22Rv1 (cell line): Measurements from ENCODE around the gene SLC8A1.

Experiments used
- H3K27ac ChIP-seq: fragments of 450-650 bp; 2 replicates; pipeline ENCODE4 v1.5.1; 2017
- CTCF ChIP-seq: fragments of 450-650 bp; IDR thresholded peaks from 2 replicates; pipeline ENCODE4 v1.5.1; 2017; ENCODE audit warnings: mild to moderate bottlenecking
- ZFX ChIP-seq: fragments of 450-650 bp; IDR thresholded peaks from 2 replicates; pipeline ENCODE4 v1.6.1; 2017; ENCODE audit warnings: antibody characterized with exemption, borderline replicate concordance

SLC8A1 gene

GRCh38 chr2:40485854-40486253 is 34.0 kb upstream of the SLC8A1 start:
- no peak overlapping the region for H3K27ac ChIP-seq
- TF ChIP-seq ZFX = no peak
- TF ChIP-seq CTCF = no peak

- no peak for TF ChIP-seq ZFX
- TF ChIP-seq CTCF = no peak
- H3K27ac ChIP-seq = no peak overlapping the region
Measured at GRCh38 chr2:40485318-40485717, 33.4 kb upstream of the SLC8A1 start.

- no peak overlapping the region for H3K27ac ChIP-seq
- TF ChIP-seq ZFX (no peak), CTCF (no peak)
Measured at GRCh38 chr2:40483549-40484243, 31.8 kb upstream of the SLC8A1 start.

GRCh38 chr2:40480596-40480995 is 28.7 kb upstream of the SLC8A1 start:
- no peak overlapping the region for H3K27ac ChIP-seq
- TF ChIP-seq CTCF (no peak), ZFX (no peak)

GRCh38 chr2:40480073-40480472 is 28.2 kb upstream of the SLC8A1 start:
- H3K27ac ChIP-seq = no peak overlapping the region
- TF ChIP-seq ZFX = no peak
- no peak for TF ChIP-seq CTCF

GRCh38 chr2:40477361-40477760 is 25.5 kb upstream of the SLC8A1 start:
- no peak overlapping the region for H3K27ac ChIP-seq
- no peak for TF ChIP-seq ZFX
- TF ChIP-seq CTCF = no peak

- no peak overlapping the region for H3K27ac ChIP-seq
- TF ChIP-seq CTCF = no peak
- TF ChIP-seq ZFX = no peak
Measured at GRCh38 chr2:40476436-40476835, 24.5 kb upstream of the SLC8A1 start.
